Breast epithelium (tissue), 4 donors: Measurements from ENCODE around the gene FLYWCH2. TPM values are rescaled to one million over a fixed set of nuclear protein-coding genes. Genes with fewer than 3 reads are reported as not detected.

Experiments used
- DNase-seq, 2 donors: peaks; one replicate each; pipeline ENCODE4 v3.0.0-alpha.2; 2019; ENCODE audit warnings: low spot score in 2 of 2
- H3K27ac ChIP-seq, 2 donors: fragments of 200-600 bp; sonication (generic) in 1 of 2; one replicate each; pipeline ENCODE4 v1.5.1; 2016 to 2019; ENCODE audit warnings: mild to moderate bottlenecking in 1 of 2
- H3K27me3 ChIP-seq, 2 donors: fragments of 200-600 bp; sonication (generic) in 1 of 2; one replicate each; pipeline versions ENCODE4 v1.5.1 to v1.6.0; 2017 to 2019; ENCODE audit warnings: control low read depth in 1 of 2, mild to moderate bottlenecking in 1 of 2
- H3K36me3 ChIP-seq: fragments of 200-600 bp; one replicate; pipeline ENCODE4 v1.5.1; 2019
- H3K4me1 ChIP-seq, 2 donors: fragments of 200-600 bp; sonication (generic); one replicate each; pipeline ENCODE4 v1.5.1; 2016 to 2019; ENCODE audit warnings: control low read depth in 1 of 2
- H3K4me3 ChIP-seq, 3 donors: fragments of 200-600 bp; sonication (generic); 1 replicate in 2 of 3; 2 replicates in 1 of 3; pipeline ENCODE4 v1.5.1; 2016 to 2019; ENCODE audit warnings: mild to moderate bottlenecking in 3 of 3, moderate library complexity in 2 of 3
- H3K9me3 ChIP-seq, 2 donors: fragments of 200-600 bp; sonication (generic) in 1 of 2; one replicate each; pipeline ENCODE4 v1.5.1; 2016 to 2019; ENCODE audit warnings: control low read depth in 1 of 2
- CTCF ChIP-seq, 3 donors: fragments of 450-650 bp; IDR thresholded peaks; one replicate each; pipeline ENCODE4 v1.5.1; 2016 to 2017; ENCODE audit warnings: antibody characterized with exemption in 3 of 3, mild to moderate bottlenecking in 3 of 3, moderate library complexity in 3 of 3
- POLR2A ChIP-seq: fragments of 450-650 bp; IDR thresholded peaks from one replicate; pipeline ENCODE4 v1.6.1; 2016; ENCODE audit warnings: antibody characterized with exemption, mild to moderate bottlenecking, moderate library complexity
- POLR2AphosphoS5 ChIP-seq, 3 donors: sonication (generic); formaldehyde crosslinking; IDR thresholded peaks; one replicate each; pipeline ENCODE4 v1.6.1; 2017; ENCODE audit warnings: antibody characterized with exemption in 3 of 3
- intact Hi-C: fragments of 100-400 bp; cut with DNase I; formaldehyde crosslinking; loops from one replicate; pipeline ENCODE4 v1.15.1; 2023; ENCODE audit warnings: low total_unique reads
- total RNA-seq, 3 donors: library from RNA; depleted of rRNA; stranded (reverse); fragments of >200 nt; gene quantifications; one replicate each; pipeline ENCODE4 v1.1.0, GENCODE V29; 2016

FLYWCH2 gene
- total RNA-seq, 3 donors from 2014 or later, result 36.0 to 49.2 (median 47.9) TPM

- Histone ChIP-seq H3K27me3 (peaks cover 0 to 6% of the 10 kb centered on the region in 2 donors), H3K4me1 (no peaks in the 10 kb centered on the region), H3K4me3 (peak overlapping the region in 2 of 3 donors; percentile 54 to 67), H3K27ac (peak overlapping the region; percentile 91 to 93), H3K36me3 (no peaks in the 10 kb centered on the region), H3K9me3 (peaks cover 0 to 12% of the 10 kb centered on the region in 2 donors)
- no peak for DNase-seq
- TF ChIP-seq POLR2A (no peak), POLR2AphosphoS5 (IDR thresholded peaks at IDR 0.05) (no peak), CTCF (IDR thresholded peaks at IDR 0.05) (no peak)
- intact Hi-C loops, result loop anchor here (10.0 kb wide), 1 partner anchor 102 kb away; the partner anchor contains the start of gene SRRM2
Measured at GRCh38 chr16:2856686-2857450, 26.1 kb upstream of the FLYWCH2 start.

GRCh38 chr16:2857451-2858244 lies 25.4 kb upstream of the FLYWCH2 start, which contains the start of gene PRSS22:
Gene PRSS22 (minus strand): TSS chr16:2858170. CDS start chr16:2858104, 66 bp downstream.
- TF ChIP-seq CTCF (IDR thresholded peaks at IDR 0.05) (no peak), POLR2A (no peak), POLR2AphosphoS5 (IDR thresholded peaks at IDR 0.05) (peak in 1 of 3 donors; percentile 74)
- H3K4me3 ChIP-seq, result peak within 1 kb of the TSS in 2 of 3 donors; percentile 54 to 67
- intact Hi-C loops, result loop anchor here (10.0 kb wide), 1 partner anchor 103 kb away; the partner anchor contains the start of gene SRRM2
- H3K4me1 ChIP-seq, result no peaks in the 10 kb centered on the region
- H3K27me3 ChIP-seq, result no peaks in the 10 kb centered on the region
- H3K36me3 ChIP-seq, result no peaks in the 10 kb centered on the region
- H3K9me3 ChIP-seq, result peaks cover 0 to 12% of the 10 kb centered on the region in 2 donors
- peak; percentile 78 for DNase-seq
- peak within 1 kb of the TSS; percentile 91 to 93 for H3K27ac ChIP-seq

- intact Hi-C loops, result loop anchor here (10.0 kb wide), 1 partner anchor 104 kb away; the partner anchor contains the start of gene SRRM2
- Histone ChIP-seq H3K9me3 (peaks cover 0 to 6% of the 10 kb centered on the region in 2 donors), H3K4me1 (no peaks in the 10 kb centered on the region), H3K27ac (peak overlapping the region; percentile 91 to 93), H3K4me3 (peak overlapping the region in 2 of 3 donors; percentile 54 to 67), H3K36me3 (no peaks in the 10 kb centered on the region), H3K27me3 (no peaks in the 10 kb centered on the region)
- TF ChIP-seq CTCF (IDR thresholded peaks at IDR 0.05) (peak in 2 of 3 donors; percentile 22 to 63), POLR2AphosphoS5 (IDR thresholded peaks at IDR 0.05) (peak in 1 of 3 donors; percentile 54), POLR2A (no peak)
- DNase-seq, result peak; percentile 89 to 92
Measured at GRCh38 chr16:2858245-2859025, 24.6 kb upstream of the FLYWCH2 start.

DNA sequence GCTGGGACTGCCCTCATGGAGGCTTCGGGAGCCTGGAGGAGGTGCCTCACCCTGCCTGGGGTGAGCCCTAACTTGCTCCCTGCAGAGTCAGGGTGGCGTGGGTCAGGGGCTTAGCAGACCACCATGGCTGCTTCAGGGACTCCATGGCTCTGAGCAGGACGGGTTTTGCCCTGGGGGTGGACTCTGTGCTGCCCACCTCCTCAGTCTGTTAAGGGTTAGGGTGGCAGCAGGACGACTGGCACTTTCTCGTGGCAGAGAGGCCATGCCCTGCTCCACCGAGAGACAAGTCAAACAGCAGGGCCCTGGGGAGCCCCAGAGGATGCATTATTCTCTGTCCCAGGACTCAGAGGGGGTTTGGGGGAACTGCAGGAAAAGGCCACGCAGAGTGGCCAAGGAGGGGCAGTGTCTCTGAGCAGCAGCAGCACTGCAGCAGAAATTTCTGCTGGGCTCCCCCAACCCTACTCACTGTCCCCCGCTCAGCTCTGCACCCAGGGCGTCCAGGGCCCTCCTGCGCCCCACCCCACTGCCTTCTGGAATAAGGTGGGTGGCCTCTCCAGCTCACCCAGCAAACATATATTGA lies 23.2 kb upstream of the FLYWCH2 start:
- no peak for DNase-seq
- H3K9me3 ChIP-seq, result peaks cover 0 to 4% of the 10 kb centered on the region in 2 donors
- H3K4me1 ChIP-seq, result no peaks in the 10 kb centered on the region
- TF ChIP-seq POLR2AphosphoS5 (IDR thresholded peaks at IDR 0.05), result no peak
- no peak for TF ChIP-seq POLR2A
- TF ChIP-seq CTCF (IDR thresholded peaks at IDR 0.05), result no peak
- no peaks in the 10 kb centered on the region for H3K36me3 ChIP-seq
- no peak overlapping the region for H3K4me3 ChIP-seq
- H3K27me3 ChIP-seq, result no peaks in the 10 kb centered on the region
- intact Hi-C loops, result loop anchor here (10.0 kb wide), 1 partner anchor 105 kb away; the partner anchor contains the start of gene SRRM2
- no peak overlapping the region for H3K27ac ChIP-seq
